Smooth muscle cell (in vitro differentiated cells): ENCODE measurements around the gene PELI1. TPM values are rescaled to one million over a fixed set of nuclear protein-coding genes. Genes with fewer than 3 reads are reported as not detected.

Experiments
- DNase-seq: peaks from one replicate; lab custom pipeline; 2025; ENCODE audit not compliant: unreplicated experiment; lab: John Stamatoyannopoulos, UW
- H2AFZ ChIP-seq: fragments of 200-600 bp; sonication (generic); 2 replicates; pipeline ENCODE4 v1.6.0; 2016; ENCODE audit warnings: antibody characterized with exemption, low read depth, mild to moderate bottlenecking
- H3F3A ChIP-seq: fragments of 200-600 bp; sonication (generic); 2 replicates; pipeline ENCODE4 v1.6.0; 2017; ENCODE audit warnings: antibody characterized with exemption, low read depth
- H3K27ac ChIP-seq: fragments of 200-600 bp; sonication (generic); 2 replicates; pipeline ENCODE4 v1.5.1; 2016; ENCODE audit warnings: low read depth, mild to moderate bottlenecking
- H3K27me3 ChIP-seq: fragments of 200-600 bp; sonication (generic); 2 replicates; pipeline ENCODE4 v1.6.1; 2016; ENCODE audit warnings: low read depth, mild to moderate bottlenecking
- H3K36me3 ChIP-seq: fragments of 200-600 bp; sonication (generic); 2 replicates; pipeline ENCODE4 v1.5.1; 2016; ENCODE audit warnings: low read depth
- H3K4me1 ChIP-seq: fragments of 200-600 bp; sonication (generic); 2 replicates; pipeline ENCODE4 v1.5.1; 2016; ENCODE audit warnings: low read depth
- H3K4me2 ChIP-seq: fragments of 200-600 bp; sonication (generic); 2 replicates; pipeline ENCODE4 v1.6.0; 2016; ENCODE audit warnings: mild to moderate bottlenecking
- H3K4me3 ChIP-seq: fragments of 200-600 bp; sonication (generic); 2 replicates; pipeline ENCODE4 v1.5.1; 2016; ENCODE audit warnings: mild to moderate bottlenecking
- H3K79me2 ChIP-seq: fragments of 200-600 bp; sonication (generic); 2 replicates; pipeline ENCODE4 v1.6.0; 2016; ENCODE audit warnings: low read depth, mild to moderate bottlenecking
- H3K9ac ChIP-seq: fragments of 200-600 bp; sonication (generic); 2 replicates; pipeline ENCODE4 v1.6.0; 2016; ENCODE audit warnings: low read depth
- H3K9me3 ChIP-seq: fragments of 200-600 bp; sonication (generic); replicated peaks from 2 replicates; pipeline ENCODE4 v1.5.1; 2016; ENCODE audit warnings: low read depth
- H4K20me1 ChIP-seq: fragments of 200-600 bp; sonication (generic); 2 replicates; pipeline ENCODE4 v1.6.0; 2016; ENCODE audit warnings: low read depth
- WGBS: methylation state at CpG from one replicate; pipeline ENCODE4 v1.1.7; 2016; ENCODE audit warnings: low lambda C conversion rate; 5-methylcytosine and 5-hydroxymethylcytosine counted together
- polyA plus RNA-seq: library from polyadenylated mRNA; unstranded; fragments of >200 nt; fragmentation: Nextera tagmentation; extraction: Ambion mirVana; gene quantifications from 2 replicates; pipeline ENCODE4 v1.2.1, GENCODE V29; 2016
- total RNA-seq: library from RNA; depleted of rRNA; stranded (reverse); fragments of >200 nt; gene quantifications from 2 replicates; pipeline ENCODE4 v1.2.3, GENCODE V29; 2014
- TF ChIP-seq, protein P1 (sequence below): fragments of 200-600 bp; sonication (generic); IDR thresholded peaks from 2 replicates; pipeline ENCODE4 v1.5.1; 2017; ENCODE audit warnings: borderline replicate concordance, mild to moderate bottlenecking, antibody characterized with exemption; ENCODE audit not compliant: insufficient read depth, poor library complexity, severe bottlenecking

Gene PELI1
- total and polyA plus RNA-seq, 2 experiments from 2014 or later, result 16.2 to 61.0 TPM

DNA sequence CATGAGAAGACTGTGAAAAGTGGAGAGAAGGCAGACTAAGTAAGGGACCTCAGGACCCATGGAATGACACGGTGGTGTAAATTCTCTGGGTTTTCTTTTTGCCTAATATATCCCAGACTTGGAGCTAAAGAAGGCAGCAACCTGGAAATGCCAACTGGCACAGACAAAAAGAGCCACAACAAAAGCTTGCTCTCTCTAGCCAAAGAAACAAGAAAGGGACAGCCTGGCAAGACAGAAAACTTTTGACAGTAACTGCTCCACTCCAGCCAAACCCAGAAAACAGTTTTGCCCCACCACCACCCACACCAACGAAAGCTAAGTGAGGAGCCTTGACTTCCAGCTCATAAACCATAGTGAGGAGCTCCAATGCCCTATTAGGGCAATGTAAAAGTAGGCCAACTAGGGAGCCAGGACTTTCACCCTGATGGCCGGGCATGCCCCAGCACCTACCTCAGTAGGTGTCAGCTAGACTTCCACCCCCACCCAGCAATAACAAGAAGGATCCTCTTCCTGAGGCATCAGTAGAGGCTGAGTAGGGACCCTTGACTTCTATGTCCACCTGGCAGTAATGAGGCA lies 35.5 kb downstream of the PELI1 start:
- WGBS, result 91% methylated on average over 3 of the region's 3 CpGs

DNA sequence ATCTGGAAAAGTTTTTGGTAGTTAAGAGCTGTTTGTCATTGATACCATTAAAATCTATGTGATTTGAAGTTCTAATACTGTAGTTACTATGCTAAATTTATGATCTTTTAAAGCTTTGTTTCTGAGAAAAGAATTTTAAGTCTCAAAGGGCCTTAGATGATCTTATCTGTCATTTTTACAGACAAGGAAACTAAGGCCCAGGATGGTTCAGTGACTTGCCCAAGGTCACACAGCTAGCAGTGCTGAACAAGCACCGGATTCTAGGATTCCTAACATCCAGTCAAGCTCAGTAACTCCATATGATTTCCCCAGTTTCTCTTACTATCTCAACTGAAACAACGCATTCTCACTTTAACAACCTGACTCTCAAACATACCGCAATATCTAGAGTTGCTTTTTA lies 37.7 kb downstream of the PELI1 start:
- DNase-seq, result no peak
- Histone ChIP-seq H3K79me2 (peaks cover 30% of the 10 kb centered on the region), H3K4me3 (no peak overlapping the region), H3K36me3 (no peaks in the 10 kb centered on the region), H3K4me1 (no peaks in the 10 kb centered on the region), H4K20me1 (peaks cover 5% of the 10 kb centered on the region), H3K27ac (peak overlapping the region; percentile 78), H3K9ac (no peak overlapping the region), H2AFZ (no peak overlapping the region), H3K4me2 (peak overlapping the region; percentile 22), H3K9me3 (no peaks in the 10 kb centered on the region), H3K27me3 (no peaks in the 10 kb centered on the region), H3F3A (peaks cover 10% of the 10 kb centered on the region)
- TF ChIP-seq, protein P1, sequence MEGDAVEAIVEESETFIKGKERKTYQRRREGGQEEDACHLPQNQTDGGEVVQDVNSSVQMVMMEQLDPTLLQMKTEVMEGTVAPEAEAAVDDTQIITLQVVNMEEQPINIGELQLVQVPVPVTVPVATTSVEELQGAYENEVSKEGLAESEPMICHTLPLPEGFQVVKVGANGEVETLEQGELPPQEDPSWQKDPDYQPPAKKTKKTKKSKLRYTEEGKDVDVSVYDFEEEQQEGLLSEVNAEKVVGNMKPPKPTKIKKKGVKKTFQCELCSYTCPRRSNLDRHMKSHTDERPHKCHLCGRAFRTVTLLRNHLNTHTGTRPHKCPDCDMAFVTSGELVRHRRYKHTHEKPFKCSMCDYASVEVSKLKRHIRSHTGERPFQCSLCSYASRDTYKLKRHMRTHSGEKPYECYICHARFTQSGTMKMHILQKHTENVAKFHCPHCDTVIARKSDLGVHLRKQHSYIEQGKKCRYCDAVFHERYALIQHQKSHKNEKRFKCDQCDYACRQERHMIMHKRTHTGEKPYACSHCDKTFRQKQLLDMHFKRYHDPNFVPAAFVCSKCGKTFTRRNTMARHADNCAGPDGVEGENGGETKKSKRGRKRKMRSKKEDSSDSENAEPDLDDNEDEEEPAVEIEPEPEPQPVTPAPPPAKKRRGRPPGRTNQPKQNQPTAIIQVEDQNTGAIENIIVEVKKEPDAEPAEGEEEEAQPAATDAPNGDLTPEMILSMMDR, result no peak
- 100% methylated on average over 3 of the region's 3 CpGs for WGBS

More for the DNA sequence above, 35.5 kb downstream of the PELI1 start:
- no peaks in the 10 kb centered on the region for H3K27me3 ChIP-seq
- H3K27ac ChIP-seq, result no peak overlapping the region
- peaks cover 6% of the 10 kb centered on the region for H3K4me1 ChIP-seq
- H3K4me3 ChIP-seq, result no peak overlapping the region
- H3K36me3 ChIP-seq, result no peaks in the 10 kb centered on the region
- H3F3A ChIP-seq, result peaks cover 10% of the 10 kb centered on the region
- peaks cover 53% of the 10 kb centered on the region for H3K79me2 ChIP-seq
- no peak overlapping the region for H2AFZ ChIP-seq
- H3K9ac ChIP-seq, result no peak overlapping the region
- H4K20me1 ChIP-seq, result peaks cover 10% of the 10 kb centered on the region
- DNase-seq, result no peak
- H3K9me3 ChIP-seq, result no peaks in the 10 kb centered on the region
- H3K4me2 ChIP-seq, result no peak overlapping the region
- TF ChIP-seq, protein P1, result no peak

DNA sequence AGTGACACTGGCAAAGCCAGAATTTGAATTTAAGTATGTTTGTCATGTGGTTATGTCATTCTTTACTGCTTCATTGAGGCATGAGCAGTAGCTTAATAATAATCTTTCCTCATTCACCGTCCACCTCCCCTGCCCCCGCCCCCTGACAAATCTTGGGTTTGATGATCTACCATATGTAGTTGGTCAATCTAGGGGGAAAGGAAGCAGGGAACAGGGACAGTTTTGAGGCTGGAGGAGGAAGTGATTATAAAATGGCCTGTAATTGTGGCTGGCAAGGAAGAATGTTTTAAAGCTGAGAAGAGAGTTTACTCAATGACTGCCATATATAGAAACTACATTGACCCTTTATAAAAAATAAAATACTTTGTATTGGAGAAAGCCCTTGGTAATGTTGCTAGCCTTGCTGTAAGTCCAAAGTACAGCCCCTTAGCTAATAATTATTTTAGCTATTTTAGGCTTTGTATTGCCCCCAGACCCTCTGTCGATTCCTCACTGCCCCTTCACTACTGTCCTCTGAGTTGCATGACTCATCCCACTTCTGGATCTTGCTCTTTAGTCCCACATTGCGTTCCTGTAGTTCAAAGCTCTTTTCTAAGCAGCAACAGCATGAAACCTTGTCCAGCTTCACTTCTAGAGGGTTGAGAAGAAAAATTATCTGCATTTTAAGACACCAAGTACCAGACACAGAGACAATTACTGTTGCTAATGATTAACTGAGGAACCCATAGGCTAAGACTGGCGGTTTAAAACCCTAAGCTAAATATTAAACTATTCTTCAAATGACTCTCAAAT lies 38.4 kb downstream of the PELI1 start:
- H2AFZ ChIP-seq, result no peak overlapping the region
- H3K4me2 ChIP-seq, result peak overlapping the region; percentile 27
- H3K27me3 ChIP-seq, result no peaks in the 10 kb centered on the region
- H4K20me1 ChIP-seq, result peaks cover 5% of the 10 kb centered on the region
- DNase-seq, result no peak
- H3K9me3 ChIP-seq, result no peaks in the 10 kb centered on the region
- H3K9ac ChIP-seq, result no peak overlapping the region
- WGBS, result 29% methylated on average over 5 of the region's 5 CpGs
- H3F3A ChIP-seq, result peaks cover 10% of the 10 kb centered on the region
- no peaks in the 10 kb centered on the region for H3K4me1 ChIP-seq
- H3K79me2 ChIP-seq, result peaks cover 24% of the 10 kb centered on the region
- TF ChIP-seq, protein P1, result no peak
- no peaks in the 10 kb centered on the region for H3K36me3 ChIP-seq
- H3K27ac ChIP-seq, result peak overlapping the region; percentile 78
- H3K4me3 ChIP-seq, result no peak overlapping the region
